Aorta (tissue), 5 donors: ENCODE data around the gene FAM83D. TPM values are rescaled to one million over a fixed set of nuclear protein-coding genes. Genes with fewer than 3 reads are reported as not detected.
A peak's percentile ranks its signal among the peaks of the same experiment; 100 is the strongest.

ENCODE experiments used
- ATAC-seq: fragments of 200-7000 bp; cut with Tn5 transposase; one replicate; pipeline ENCODE4 v1.9.1; 2022; ENCODE audit warnings: moderate library complexity; ENCODE audit not compliant: low FRiP score
- DNase-seq, 2 donors: peaks; one replicate each; pipeline ENCODE4 v3.0.0-alpha.2; 2020
- H3K27ac ChIP-seq, 2 donors: one replicate each; pipeline ENCODE4 v1.5.1; 2013; ENCODE audit warnings: low read length in 2 of 2, mild to moderate bottlenecking in 2 of 2, moderate library complexity in 2 of 2, control low read depth in 1 of 2, inconsistent platforms in 1 of 2, low read depth in 1 of 2
- H3K27me3 ChIP-seq, 2 donors: one replicate each; pipeline ENCODE4 v1.6.1; 2013; ENCODE audit warnings: control low read depth in 1 of 2, low read length in 1 of 2, mild to moderate bottlenecking in 1 of 2, moderate library complexity in 1 of 2; ENCODE audit not compliant: insufficient read depth in 2 of 2, control insufficient read depth in 1 of 2
- H3K36me3 ChIP-seq, 2 donors: one replicate each; pipeline ENCODE4 v1.6.1; 2013; ENCODE audit warnings: control low read depth in 1 of 2, low read length in 1 of 2, mild to moderate bottlenecking in 1 of 2; ENCODE audit not compliant: insufficient read depth in 2 of 2, control insufficient read depth in 1 of 2
- H3K4me1 ChIP-seq, 2 donors: one replicate each; pipeline ENCODE4 v1.6.1; 2013; ENCODE audit warnings: low read length in 2 of 2, control low read depth in 1 of 2, mild to moderate bottlenecking in 1 of 2, moderate library complexity in 1 of 2; ENCODE audit not compliant: insufficient read depth in 2 of 2, control insufficient read depth in 1 of 2
- H3K4me3 ChIP-seq, 2 donors: one replicate each; pipeline ENCODE4 v1.5.1; 2013; ENCODE audit warnings: low read length in 2 of 2, control low read depth in 1 of 2, mild to moderate bottlenecking in 1 of 2
- H3K9me3 ChIP-seq: one replicate; pipeline ENCODE4 v1.6.1; 2013; ENCODE audit warnings: mild to moderate bottlenecking, low read length; ENCODE audit not compliant: control insufficient read depth
- WGBS, 2 donors: extraction: QIAGEN DNeasy Blood & Tissue Kit; methylation state at CpG; one replicate each; pipeline ENCODE4 v1.1.7; 2013; 5-methylcytosine and 5-hydroxymethylcytosine counted together
- intact Hi-C, 2 donors: fragments of 100-400 bp; cut with DNase I; formaldehyde crosslinking; loops; one replicate each; pipeline versions ENCODE4 v1.14.2 to v1.15.0; 2022
- polyA plus RNA-seq, 2 donors: library from polyadenylated mRNA; stranded (reverse); fragments of 200-250 nt; gene quantifications; one replicate each; pipeline ENCODE4 v1.2.3, GENCODE V29; 2013
- total RNA-seq, 2 donors: library from RNA; stranded (reverse); fragmentation: NEBNext Ultra II Directional; extraction: Animal tissue kit (Norgen Biotek cat#: 25700); gene quantifications; one replicate each; pipeline ENCODE4 v1.2.1, GENCODE V29; 2021
- donor health status: healthy with polysubstance abuse.
- donor health status: Bipolar disorder and iron deficiency.
- donor health status: DM: no; HTN: no; CAD: no.
- donor health status: DM: no; HTN: no; CAD: no.
- donor health status: DM: yes; HTN: yes; CAD: no.

The FAM83D gene
- total and polyA plus RNA-seq, 4 donors, result 1.1 to 6.1 (median 3.1) TPM

DNA sequence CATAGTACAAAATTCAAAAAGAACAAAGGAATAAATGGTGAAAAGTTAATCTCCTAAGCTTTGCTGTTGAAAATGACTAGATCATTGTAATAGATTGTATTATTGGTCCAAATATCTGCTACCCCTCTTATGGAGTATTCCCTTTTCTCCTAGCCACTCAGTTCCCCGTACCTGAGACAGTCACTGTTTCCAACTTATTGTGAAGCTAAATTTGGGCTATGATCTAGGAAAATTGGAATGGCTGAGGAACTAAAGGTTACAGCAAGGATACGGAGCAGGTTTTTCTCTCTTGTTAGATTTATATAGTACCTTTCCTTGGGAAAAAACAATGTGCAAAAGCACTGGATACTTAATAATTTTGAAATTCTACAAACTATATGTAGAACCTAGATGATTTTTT lies 53.2 kb downstream of the FAM83D start:
- no peak overlapping the region for H3K27ac ChIP-seq
- DNase-seq, result no peak
- 44 to 63% methylated on average over 2 of the region's 2 CpGs for WGBS, 2 donors
- intact Hi-C loops, result no loop called here
- no peak overlapping the region for H3K4me3 ChIP-seq
- no peaks in the 10 kb centered on the region for H3K4me1 ChIP-seq
- no peak for ATAC-seq
- H3K36me3 ChIP-seq, result no peaks in the 10 kb centered on the region
- no peaks in the 10 kb centered on the region for H3K27me3 ChIP-seq
- H3K9me3 ChIP-seq, result no peaks in the 10 kb centered on the region

DNA sequence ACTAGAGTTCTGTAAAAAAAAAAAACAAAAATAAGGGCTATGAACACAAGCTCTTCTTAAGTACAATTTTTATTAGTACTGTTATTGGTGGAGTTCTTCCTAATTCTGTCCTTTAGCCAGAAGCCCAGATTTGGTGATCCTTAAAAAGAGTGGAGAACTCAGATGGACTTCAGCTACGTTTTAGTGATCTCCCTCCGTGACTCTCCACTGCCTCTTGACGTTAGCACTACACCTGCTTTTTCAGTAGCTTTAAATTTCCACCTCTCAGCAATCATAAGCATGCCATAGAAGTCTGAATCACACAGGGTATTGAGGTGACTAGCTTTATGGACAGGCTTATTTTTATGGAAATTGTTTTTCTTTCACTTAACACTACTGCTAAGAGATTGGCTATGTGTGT lies 53.6 kb downstream of the FAM83D start:
- H3K36me3 ChIP-seq, result no peaks in the 10 kb centered on the region
- peak overlapping the region in 1 of 2 donors; percentile 63 for H3K27ac ChIP-seq
- intact Hi-C loops, result loop anchor here in 1 of 2 donors (10.0 kb wide), 1 partner anchor 55 kb away; no protein-coding TSS in a partner anchor
- ATAC-seq, result no peak
- no peak overlapping the region for H3K4me3 ChIP-seq
- DNase-seq, result no peak
- no peaks in the 10 kb centered on the region for H3K4me1 ChIP-seq
- no peaks in the 10 kb centered on the region for H3K9me3 ChIP-seq
- WGBS, 2 donors, result 85 to 86% methylated on average over 3 of the region's 3 CpGs
- no peaks in the 10 kb centered on the region for H3K27me3 ChIP-seq

DNA sequence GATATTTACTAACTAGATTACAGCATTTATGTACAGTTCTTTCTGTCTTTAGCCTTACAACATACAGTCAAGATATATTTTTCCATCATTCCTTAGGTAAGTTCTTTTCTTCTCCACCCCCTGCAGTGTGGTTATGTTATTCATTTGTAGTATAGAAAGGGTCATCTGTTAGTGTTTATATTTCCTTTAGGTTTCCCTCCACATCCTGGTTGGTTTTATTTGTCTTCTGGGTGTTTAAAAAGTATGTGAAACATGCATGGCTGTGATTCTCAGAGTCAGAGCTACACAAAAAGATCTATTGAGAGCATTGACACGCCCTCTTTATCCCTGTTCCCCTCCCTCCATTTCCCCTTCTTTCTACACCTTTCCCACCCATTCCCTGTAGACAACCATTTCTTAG lies 56.1 kb downstream of the FAM83D start:
- intact Hi-C loops, result loop anchor here in 1 of 2 donors (10.0 kb wide), 1 partner anchor 53 kb away; no protein-coding TSS in a partner anchor
- Histone ChIP-seq H3K4me1 (peaks cover 3 to 4% of the 10 kb centered on the region in 2 donors), H3K9me3 (no peaks in the 10 kb centered on the region), H3K27me3 (no peaks in the 10 kb centered on the region), H3K4me3 (no peak overlapping the region), H3K36me3 (peaks cover 0 to 1% of the 10 kb centered on the region in 2 donors), H3K27ac (no peak overlapping the region)
- 95 to 100% methylated on average over 1 of the region's 1 CpG for WGBS, 2 donors
- ATAC-seq, result no peak
- no peak for DNase-seq

DNA sequence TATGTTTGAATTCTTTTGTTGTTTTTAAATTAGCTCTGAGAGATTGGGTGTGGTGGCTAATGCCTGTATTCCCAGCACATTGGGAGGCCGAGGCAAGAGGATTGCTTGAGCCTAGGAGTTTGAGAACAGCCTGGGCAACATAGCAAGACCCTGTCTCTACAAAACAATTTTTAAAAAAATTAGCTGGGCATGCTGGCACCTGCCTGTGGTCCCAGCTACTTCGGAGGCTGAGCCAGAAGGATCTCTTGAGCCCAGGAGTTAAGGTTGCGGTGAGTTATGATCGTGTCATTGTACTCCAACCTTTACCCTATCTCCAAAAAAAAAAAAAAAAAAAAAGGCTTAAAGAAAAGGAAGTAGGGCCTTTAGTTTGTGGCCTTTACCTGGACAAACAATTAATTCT lies 58.8 kb downstream of the FAM83D start:
- Histone ChIP-seq H3K27ac (peak overlapping the region in 1 of 2 donors; percentile 40), H3K9me3 (no peaks in the 10 kb centered on the region), H3K36me3 (peaks cover 0 to 1% of the 10 kb centered on the region in 2 donors), H3K4me3 (no peak overlapping the region), H3K4me1 (peaks cover 3 to 4% of the 10 kb centered on the region in 2 donors), H3K27me3 (no peaks in the 10 kb centered on the region)
- WGBS, 2 donors, result 75 to 77% methylated on average over 4 of the region's 4 CpGs
- intact Hi-C loops, result loop anchor here in 1 of 2 donors (10.0 kb wide), 1 partner anchor 50 kb away; no protein-coding TSS in a partner anchor
- no peak for ATAC-seq
- DNase-seq, result no peak

DNA sequence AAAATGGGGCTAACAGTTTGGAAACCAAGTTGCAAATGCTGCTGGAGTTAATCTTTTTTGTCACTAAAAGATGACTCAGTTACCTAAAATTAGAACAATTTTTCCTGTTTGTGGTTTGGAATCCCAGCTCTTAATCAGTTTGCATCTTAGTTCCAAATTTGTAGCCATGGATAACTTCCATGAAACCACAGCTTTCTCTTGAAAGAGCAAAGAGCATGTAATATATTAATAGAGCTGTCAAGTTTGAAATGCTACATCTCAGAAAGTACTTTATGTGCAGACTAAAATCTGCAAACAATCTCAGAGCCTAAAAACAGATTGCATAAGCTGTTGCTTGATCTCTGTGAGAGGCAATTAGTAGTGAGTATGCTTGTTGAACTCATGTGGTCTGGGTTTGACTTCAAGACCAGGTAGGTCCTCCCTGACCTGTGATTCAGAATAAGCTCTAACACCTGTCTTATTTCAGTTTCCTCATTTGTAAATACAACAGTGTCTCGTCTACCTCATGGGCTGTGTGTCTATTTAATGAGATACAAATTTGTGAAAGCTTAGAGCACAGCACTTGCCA lies 59.5 kb downstream of the FAM83D start:
- ATAC-seq (peak; percentile 71), DNase-seq (no peak)
- intact Hi-C loops, result loop anchor here in 1 of 2 donors (10.0 kb wide), 1 partner anchor 49 kb away; no protein-coding TSS in a partner anchor
- H3K27me3 ChIP-seq, result no peaks in the 10 kb centered on the region
- WGBS, 2 donors, result 35 to 38% methylated on average over 1 of the region's 1 CpG
- H3K36me3 ChIP-seq, result peaks cover 0 to 1% of the 10 kb centered on the region in 2 donors
- H3K9me3 ChIP-seq, result no peaks in the 10 kb centered on the region
- no peak overlapping the region for H3K4me3 ChIP-seq
- peaks cover 3 to 4% of the 10 kb centered on the region in 2 donors for H3K4me1 ChIP-seq
- H3K27ac ChIP-seq, result no peak overlapping the region

DNA sequence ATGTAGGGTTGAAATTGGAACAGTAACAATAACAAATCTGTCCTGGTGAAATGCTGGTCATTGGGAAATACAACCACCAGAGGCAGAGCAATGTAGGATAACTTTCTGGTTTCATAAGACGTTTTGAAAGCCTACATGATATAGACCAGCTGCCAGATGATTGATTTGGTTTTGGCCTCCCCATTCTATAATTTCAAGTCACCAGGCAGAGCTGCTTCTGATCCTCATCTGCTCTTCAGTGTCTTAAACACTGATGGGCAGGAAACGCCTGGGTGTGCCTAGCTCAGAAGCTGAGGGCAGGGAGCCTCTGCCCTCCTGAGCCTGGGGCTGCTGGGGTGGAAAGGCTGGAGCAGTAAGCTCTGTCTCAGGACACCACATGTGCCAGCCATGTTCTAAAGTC lies 60.4 kb downstream of the FAM83D start:
- Histone ChIP-seq H3K4me3 (no peak overlapping the region), H3K27me3 (no peaks in the 10 kb centered on the region), H3K9me3 (no peaks in the 10 kb centered on the region), H3K27ac (peak overlapping the region in 1 of 2 donors; percentile 74), H3K36me3 (peaks cover 0 to 1% of the 10 kb centered on the region in 2 donors), H3K4me1 (peaks cover 3 to 4% of the 10 kb centered on the region in 2 donors)
- intact Hi-C loops, result loop anchor here in 1 of 2 donors (10.0 kb wide), 1 partner anchor 48 kb away; no protein-coding TSS in a partner anchor
- ATAC-seq (no peak), DNase-seq (no peak)
- WGBS, 2 donors, result 75 to 90% methylated on average over 2 of the region's 2 CpGs

DNA sequence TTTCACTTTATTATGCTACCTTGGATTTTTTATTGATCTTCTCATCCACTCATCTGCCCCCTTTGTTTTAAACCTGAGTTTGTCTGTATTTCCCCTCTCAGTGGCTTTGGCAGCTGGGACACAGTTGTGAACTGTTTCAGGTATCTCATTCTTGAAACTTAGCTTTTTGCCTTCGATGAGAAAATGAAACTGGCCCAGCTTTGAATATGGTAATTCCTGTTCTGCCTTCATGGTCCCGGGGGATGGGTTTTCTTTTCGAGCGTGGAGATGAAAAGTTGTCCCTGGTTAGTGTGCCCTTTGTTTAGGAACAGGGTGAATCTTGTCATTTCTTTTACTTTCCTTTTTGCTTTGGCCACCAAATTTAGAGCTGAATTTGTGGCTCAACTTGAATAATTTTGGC lies 61.6 kb downstream of the FAM83D start:
- 90 to 92% methylated on average over 4 of the region's 4 CpGs for WGBS, 2 donors
- Histone ChIP-seq H3K4me1 (peaks cover 3 to 4% of the 10 kb centered on the region in 2 donors), H3K4me3 (no peak overlapping the region), H3K27ac (no peak overlapping the region), H3K27me3 (no peaks in the 10 kb centered on the region), H3K36me3 (peaks cover 0 to 1% of the 10 kb centered on the region in 2 donors), H3K9me3 (no peaks in the 10 kb centered on the region)
- intact Hi-C loops, result loop anchor here in 1 of 2 donors (10.0 kb wide), 1 partner anchor 47 kb away; no protein-coding TSS in a partner anchor
- DNase-seq (no peak), ATAC-seq (no peak)

DNA sequence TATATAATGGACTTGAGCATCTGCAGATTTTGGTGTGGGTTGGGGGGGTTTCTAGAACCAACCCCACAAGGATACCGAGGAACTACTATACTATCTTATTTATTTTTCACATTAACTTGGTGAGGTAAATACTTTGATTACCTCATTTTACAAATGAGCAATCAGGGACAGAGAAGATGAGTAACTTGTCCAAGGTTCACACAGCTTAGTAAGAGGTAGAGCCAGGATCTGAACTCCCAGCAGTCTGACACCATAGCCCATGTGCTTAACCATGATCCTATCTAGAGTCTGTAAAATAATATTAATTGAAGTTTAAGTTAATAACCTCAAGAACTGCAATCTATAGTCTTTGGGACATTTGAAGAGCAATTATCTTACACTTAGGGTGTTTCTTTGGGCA lies 64.5 kb downstream of the FAM83D start:
- WGBS, 2 donors, result 94 to 98% methylated on average over 1 of the region's 1 CpG
- peaks cover 3 to 4% of the 10 kb centered on the region in 2 donors for H3K36me3 ChIP-seq

More for the DNA sequence above, 64.5 kb downstream of the FAM83D start:
- Histone ChIP-seq H3K4me3 (no peak overlapping the region), H3K27me3 (no peaks in the 10 kb centered on the region), H3K27ac (no peak overlapping the region), H3K9me3 (no peaks in the 10 kb centered on the region), H3K4me1 (peaks cover 3% of the 10 kb centered on the region in 2 donors)
- DNase-seq (no peak), ATAC-seq (no peak)
- intact Hi-C loops, result no loop called here
